SK-MEL-5 (cell line): Measurements from ENCODE around the gene CBARP. TPM values are rescaled to one million over a fixed set of nuclear protein-coding genes. Genes with fewer than 3 reads are reported as not detected.
A peak's percentile ranks its signal among the peaks of the same experiment; 100 is the strongest.

ENCODE experiments used
- DNase-seq: peaks from one replicate; pipeline ENCODE4 v3.0.0-alpha.2; 2016; ENCODE audit warnings: low read depth, low spot score
- in situ Hi-C: cut with HindIII; loops from 2 replicates; pipeline ENCODE4 v1.10.0; 2016; ENCODE audit warnings: low sequenced_read_pairs, high pct_unique_total_duplicates, low pct_unique_long_range_greater_than_20kb
- total RNA-seq: library from RNA; depleted of rRNA; stranded (reverse); fragments of >200 nt; shearing (Covaris generic); gene quantifications from 2 replicates; pipeline ENCODE4 v1.2.3, GENCODE V29; 2014

CBARP gene
- total RNA-seq, 1 experiment from 2014 or later, result 3.7 TPM

GRCh38 chr19:1267477-1268225 is 29.8 kb upstream of the CBARP start:
- DNase-seq, result no peak
- in situ Hi-C loops, result no loop called here

DNA sequence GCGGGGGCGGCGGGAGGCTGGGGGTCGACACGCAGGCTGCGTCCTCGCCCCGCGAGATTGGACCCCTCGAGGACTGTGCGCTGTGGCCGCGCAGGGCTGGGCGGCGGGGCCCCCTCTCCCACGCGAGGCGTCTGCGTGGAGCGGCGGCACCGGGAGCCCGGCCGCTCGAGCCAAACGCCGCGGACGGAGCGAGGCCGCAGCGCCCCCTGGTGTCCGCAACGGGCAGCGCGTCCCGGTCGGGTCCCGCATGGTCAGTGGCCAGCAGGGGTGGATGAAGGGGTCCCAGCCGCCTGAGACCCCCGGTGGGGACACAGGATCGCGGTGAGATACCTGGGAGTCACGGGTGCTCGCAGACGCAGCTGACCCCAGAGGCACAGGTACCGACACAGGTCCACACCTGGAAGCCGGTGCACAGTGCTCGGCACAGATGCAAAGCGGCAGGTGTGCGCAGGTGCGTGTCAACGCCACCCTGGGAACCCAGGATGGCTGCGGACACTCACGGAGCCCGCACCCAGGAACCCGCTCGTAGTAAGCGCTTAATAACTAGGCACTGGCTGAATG is 29.2 kb upstream of the CBARP start:
- DNase-seq, result peak; percentile 39

GRCh38 chr19:1266129-1266915 is 28.5 kb upstream of the CBARP start:
- in situ Hi-C loops, result no loop called here
- peak; percentile 74 for DNase-seq

More for the DNA sequence above, 29.2 kb upstream of the CBARP start:
- in situ Hi-C loops, result no loop called here

- in situ Hi-C loops, result no loop called here
These were observed 27.9 kb upstream of the CBARP start for GRCh38 chr19:1265615-1266128.

GRCh38 chr19:1264801-1265614 is 27.2 kb upstream of the CBARP start:
- DNase-seq, result no peak
- in situ Hi-C loops, result no loop called here

More at GRCh38 chr19:1265615-1266128, 27.9 kb upstream of the CBARP start:
- no peak for DNase-seq

GRCh38 chr19:1263188-1263587 is 25.4 kb upstream of the CBARP start:
- DNase-seq, result no peak
- in situ Hi-C loops, result no loop called here

GRCh38 chr19:1262623-1263123 is 24.9 kb upstream of the CBARP start:
- in situ Hi-C loops, result no loop called here
- DNase-seq, result no peak

GRCh38 chr19:1261798-1262622 is 24.2 kb upstream of the CBARP start:
- DNase-seq, result no peak
- in situ Hi-C loops, result no loop called here

GRCh38 chr19:1261538-1261797 is 23.7 kb upstream of the CBARP start:
- DNase-seq, result no peak
- in situ Hi-C loops, result no loop called here

- DNase-seq, result peak; percentile 92
- in situ Hi-C loops, result no loop called here
These were observed 23.1 kb upstream of the CBARP start for GRCh38 chr19:1260749-1261537.

DNA sequence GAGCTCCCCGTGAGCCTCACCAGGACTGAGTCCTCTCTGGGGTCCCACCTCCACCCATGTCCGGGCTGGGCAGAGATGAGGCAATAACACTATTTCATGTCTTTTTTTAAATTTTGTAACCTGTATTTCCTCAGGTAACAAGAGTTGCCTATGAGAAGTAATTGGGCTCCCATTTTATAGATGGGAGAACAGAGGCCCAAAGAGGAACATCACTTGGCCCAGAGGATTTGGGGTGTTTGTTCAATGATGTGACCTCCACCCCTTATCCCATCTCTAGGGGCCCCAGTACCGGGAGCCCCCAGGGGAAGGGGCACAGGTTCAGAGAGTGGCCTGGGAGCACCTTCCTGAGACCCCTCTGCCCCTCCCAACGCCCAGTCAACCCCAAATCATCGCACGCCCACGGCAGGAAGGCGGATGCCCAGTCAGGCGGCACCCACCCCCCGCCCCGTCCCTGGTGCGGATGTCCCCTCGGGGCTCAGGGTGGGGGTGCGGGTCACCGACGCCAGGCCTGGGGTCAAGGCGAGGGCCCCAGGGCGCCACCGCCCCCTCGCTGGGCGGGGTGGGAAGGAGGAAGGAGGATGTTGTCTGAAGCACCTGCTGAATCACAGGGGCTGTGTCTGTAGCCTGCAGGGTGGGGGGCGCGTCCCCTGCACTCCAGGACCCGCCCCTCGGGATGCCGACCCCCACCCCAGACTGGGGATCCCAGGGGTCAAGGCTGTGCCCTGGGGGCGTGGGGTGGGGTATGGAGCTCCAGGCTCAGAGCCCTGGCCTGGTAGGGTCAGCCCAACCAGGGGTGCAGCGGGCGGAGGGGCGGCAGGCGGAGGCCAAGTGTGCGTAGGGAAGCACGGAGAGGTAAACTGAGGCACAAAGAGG is 22.3 kb upstream of the CBARP start:
- no peak for DNase-seq
- in situ Hi-C loops, result no loop called here

DNA sequence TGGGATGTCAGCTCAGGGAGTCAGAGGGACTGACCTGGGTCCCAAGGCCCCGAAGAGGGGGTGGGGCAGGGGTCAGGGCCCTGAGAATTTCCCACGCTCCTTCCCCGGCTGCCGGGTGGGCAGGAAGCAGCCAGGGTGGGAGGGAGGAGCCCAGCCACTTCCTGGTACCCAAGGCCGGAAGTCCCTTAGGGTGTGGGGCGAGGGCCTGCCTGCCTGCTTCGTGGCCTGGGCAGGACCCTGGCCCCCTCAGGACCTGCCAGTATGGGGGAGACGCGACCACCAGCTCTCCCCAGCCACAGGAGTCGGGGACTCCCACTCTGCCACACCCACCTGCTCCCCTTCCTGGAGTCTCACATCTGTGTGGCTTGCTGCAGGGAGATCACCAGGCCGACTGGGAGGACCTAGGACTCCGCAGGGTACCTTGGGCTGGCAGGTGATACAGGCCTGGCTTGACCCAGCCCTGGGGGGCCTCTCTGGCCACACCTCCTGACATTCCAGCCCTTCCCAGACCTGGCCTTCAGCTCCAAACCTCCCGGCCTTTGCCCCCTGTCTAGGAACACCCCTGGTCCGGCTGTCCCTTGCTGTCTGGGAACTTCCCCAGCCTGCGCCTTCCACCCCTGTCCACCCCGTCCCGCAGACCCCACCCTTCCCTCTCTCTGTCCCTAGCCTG is 21.5 kb upstream of the CBARP start:
- DNase-seq, result peak; percentile 56
- in situ Hi-C loops, result no loop called here

DNA sequence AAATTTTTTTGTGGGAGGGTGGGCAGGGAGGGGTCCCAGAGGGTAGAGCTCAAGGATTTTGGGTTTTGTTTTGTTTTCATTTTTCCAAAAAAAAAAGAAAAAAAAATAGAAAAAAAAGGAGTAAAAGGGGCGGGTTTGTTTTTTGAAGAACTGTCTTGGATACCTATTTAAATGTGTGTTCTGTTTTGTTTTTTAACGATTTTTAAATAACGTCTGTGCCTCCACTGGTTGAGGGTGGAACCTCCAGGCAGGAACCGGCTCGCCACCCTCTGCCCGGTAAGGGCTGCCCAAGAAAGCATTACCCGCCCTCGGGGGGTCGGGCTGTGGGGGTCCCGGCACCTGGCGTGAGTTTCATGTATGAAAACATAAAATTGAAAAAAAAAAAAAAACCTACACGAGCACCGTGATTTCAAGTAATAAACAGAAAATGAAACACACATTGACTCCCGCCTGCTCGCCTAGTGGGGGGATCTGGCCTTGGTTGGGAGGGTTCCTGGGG is 21.0 kb upstream of the CBARP start:
- DNase-seq, result no peak
- in situ Hi-C loops, result no loop called here

DNA sequence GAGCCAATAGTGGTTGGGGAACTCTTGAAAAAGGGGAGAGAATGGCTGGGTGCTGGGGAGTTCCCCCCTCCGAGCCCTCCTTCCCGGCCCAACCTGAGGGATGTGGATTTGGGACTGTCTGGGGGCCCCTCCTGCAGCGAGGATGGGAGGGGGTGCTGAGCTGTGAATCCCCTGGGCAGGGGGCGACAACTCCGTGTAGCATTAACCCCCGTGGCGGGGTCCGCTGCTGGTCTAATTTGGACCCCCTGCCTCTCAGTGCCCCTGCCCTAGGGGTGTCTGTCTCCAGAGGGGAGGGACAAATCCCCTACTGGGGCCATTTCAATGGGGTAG is 20.3 kb upstream of the CBARP start:
- in situ Hi-C loops, result no loop called here

More for the DNA sequence above, 20.3 kb upstream of the CBARP start:
- DNase-seq, result no peak
